Right kidney (tissue), 1 donor: ENCODE results near the gene MS4A4A.
"Not testable (repeated sequence)": the region's sequence is repeated elsewhere in the genome, so short reads cannot be mapped to it uniquely, and the experiment has no call there.

Experiments
- DNase-seq: peaks from one replicate; pipeline ENCODE4 v3.0.0-alpha.2; 2016

MS4A4A gene

DNA sequence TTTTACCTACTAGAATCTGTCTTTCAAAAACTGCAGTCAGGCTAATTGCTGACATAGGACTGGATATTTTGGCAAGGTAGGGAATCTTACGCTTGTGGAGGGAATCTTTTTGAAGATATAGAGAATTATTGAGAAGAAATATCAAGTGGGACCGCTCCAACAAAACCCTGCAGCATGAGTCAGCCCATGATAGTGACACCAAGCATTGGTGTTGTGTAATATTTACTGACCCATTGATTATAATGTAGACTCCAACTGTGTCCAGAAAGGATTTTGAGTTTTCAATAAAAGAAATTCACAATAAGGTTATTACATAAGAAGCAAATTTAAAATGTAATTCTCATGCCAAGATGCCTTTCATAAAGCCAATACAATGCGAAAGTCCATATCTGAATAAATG, 20.7 kb downstream of the MS4A4A start:
- DNase-seq: no peak

DNA sequence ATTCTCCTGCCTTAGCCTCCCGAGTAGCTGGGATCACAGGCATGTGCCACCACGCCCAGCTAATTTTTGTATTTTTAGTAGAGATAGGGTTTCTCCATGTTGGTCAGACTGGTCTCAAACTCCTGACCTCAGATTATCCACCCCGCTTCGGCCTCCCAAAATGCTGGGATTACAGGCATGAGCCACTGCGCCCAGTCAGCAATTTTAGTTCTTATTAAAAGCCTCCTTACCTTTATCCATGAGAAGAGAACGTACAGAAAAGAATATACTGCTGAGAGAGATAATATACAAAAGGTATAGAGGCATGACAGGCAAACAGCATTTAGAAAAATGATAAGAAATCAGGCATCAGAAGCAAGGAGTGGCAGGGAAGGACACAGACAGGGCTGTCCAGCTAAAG, 21.4 kb downstream of the MS4A4A start:
- not testable (repeated sequence) for DNase-seq

GRCh38 chr11:60303661-60304060, 23.2 kb downstream of the MS4A4A start:
- DNase-seq: no peak

GRCh38 chr11:60305906-60306619, 25.6 kb downstream of the MS4A4A start:
- no peak for DNase-seq

DNA sequence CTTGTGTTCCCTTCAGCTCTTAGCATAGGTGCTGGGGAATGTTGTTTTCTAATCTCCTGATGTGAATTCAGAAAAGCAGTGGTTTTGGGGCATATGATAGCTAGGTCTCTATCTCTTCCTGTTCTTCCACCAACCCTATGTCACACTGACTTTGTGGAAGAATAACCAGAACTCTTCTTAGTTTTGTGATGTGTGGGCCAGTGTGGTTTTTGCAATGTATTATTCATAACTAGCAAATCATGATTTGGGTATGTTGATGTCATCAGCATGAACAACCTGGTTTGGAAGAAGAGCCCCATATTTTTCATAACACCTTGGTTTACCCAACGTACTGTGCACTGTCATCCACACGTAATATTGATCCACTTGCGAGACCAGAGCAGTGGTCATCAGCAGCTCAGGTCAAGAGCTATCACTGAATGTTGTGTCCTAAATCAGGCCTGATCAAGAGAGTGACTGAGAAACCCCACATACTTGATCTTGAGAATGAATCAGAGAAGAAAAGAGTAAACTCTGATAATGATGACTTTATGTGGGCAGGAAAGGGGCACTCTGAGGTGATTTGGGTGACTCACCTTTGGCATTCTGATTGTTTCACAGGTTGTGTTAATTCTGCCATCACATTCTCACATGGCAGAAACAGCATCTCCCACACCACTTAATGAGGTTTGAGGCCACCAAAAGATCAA, 27.2 kb downstream of the MS4A4A start:
- DNase-seq: no peak

DNA sequence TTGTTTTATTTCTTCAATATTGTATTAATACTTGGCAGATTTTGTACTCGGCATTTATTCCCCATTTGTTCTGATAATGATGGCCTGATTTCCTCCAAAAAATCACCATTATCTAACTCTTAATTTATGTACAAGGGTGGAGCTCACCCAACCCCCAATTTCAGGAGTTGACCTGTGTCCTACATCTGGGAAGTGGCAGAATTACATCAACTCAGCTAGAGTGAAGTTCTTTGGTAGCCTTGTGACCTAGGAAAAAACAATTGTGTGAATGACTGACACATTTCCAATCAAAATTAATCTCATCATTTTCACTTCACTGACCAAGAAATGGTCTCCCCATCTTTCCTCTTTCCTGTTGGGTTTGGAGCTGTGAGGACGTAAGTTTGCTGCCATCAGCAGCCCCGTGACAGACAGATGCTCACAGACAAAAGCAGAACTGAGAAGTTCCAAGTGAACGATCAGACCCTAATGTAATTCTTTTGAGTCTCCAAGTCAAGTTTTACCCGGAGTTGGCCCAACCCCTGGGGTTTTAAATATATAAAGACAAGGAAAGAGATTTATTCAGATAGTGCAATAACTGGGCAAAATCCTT, 30.0 kb downstream of the MS4A4A start:
- DNase-seq: no peak

- DNase-seq: no peak
Observed at GRCh38 chr11:60314635-60315321, 34.3 kb downstream of the MS4A4A start.

DNA sequence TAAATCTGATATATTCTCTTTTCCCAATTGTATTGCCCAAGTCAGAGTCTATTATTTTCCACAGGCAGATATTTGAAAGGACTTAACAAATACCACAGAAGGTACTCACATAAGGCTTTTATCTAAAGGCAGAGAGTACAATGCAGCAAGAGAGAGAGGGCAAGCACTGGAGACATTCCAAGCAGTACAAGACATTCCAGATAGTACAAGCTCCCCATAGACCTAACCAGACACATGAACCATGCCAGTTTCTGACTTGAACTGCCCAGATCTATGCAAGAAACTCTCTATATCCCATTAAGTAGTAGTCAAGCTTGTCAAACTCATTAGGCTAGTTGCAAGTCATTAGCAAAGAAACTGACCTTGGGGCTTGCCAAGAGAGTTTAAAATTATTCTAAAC, 35.4 kb downstream of the MS4A4A start:
- DNase-seq: no peak

GRCh38 chr11:60316317-60316716, 35.9 kb downstream of the MS4A4A start:
- no peak for DNase-seq

DNA sequence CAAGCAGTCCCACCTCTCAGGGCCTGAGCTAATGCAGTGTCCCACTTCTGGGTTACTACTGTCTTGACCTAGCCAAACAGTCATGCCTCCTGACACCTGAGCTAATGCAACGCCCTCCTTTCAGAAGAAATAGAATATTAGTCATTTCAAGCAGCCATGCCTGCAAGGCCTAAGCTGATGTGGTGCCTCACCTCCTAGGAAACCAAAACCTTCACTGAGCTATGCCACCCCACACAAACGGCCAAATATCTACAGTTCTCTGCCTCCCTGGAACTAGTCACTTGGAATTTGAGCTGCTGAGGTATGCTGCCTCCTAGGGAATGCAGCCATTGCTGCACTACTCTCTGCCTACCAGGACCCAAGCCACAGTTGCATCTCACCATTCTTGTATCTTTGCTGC, 38.3 kb downstream of the MS4A4A start:
- no peak for DNase-seq

DNA sequence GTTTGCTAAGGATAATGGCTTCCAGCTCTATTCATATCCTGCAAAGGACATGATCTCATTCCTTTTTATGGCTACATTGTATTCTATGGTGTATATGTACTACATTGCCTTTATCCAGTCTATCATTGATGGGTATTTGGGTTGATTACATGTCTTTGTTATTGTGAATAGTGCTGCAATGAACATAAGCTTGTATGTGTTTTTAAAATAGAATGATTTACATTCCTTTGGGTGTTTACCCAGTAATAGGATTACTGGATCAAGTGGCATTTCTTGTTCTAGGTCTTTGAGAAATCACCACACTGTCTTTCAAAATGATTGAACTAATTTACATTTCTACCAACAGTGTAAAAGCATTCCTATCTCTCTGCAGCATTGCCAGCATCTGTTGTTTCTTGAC, 40.6 kb downstream of the MS4A4A start:
- DNase-seq: no peak

DNA sequence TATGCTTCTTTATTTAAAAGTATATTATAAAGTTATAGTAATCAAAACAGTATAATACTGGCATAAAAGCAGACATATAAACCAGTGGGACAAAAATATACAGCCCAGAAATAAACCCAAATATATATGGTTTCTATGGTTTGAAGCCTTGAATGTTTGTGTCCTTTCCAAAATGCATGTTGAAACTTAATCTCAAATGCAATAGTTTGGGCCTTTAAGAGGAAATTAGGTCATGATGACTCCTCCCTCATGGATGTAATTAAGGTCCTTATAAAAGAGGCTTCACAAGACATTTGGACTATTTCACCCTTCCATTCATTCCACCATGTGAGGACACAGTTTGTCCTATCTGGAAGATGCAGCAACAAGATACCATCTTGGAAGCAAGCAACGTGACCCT, 46.5 kb downstream of the MS4A4A start, which contains the start of gene MS4A6E:
Gene MS4A6E, plus strand, starts transcription at position 301 of the 400 bp plus-strand sequence. CDS start 7,641 bp downstream, outside the sequence.
- DNase-seq: no peak

- no peak for DNase-seq
Observed at GRCh38 chr11:60328460-60328859, 48.0 kb downstream of the MS4A4A start.

GRCh38 chr11:60332846-60333245, 52.4 kb downstream of the MS4A4A start:
- DNase-seq: no peak

DNA sequence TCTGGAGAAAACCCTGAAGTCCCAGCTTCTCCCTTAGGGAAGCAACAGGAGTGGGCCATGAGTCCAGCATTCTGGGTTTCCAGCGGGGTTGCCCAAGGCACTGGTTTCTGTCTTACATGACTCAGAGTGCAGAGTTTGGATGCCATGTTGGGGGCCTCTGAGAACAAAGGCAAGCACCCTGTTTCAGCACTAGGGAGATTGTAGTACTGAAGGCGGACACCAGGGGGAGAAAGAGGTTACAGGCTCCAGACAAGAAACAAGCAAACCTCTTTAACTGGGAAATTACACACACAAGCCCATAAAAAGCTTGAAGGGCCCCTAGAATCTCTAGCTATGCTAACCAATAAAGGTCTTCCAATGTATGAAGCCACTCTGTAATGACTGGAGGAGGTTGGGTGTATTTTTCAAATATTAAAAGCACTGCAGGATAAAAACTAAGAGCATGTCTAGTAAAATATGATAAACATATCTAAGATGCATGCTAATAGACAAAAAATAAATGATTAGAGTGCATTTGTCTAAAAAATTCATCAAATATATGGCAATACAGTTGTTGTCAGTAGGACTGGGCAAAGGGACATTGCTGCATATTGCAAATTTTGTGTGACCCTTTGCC, 53.6 kb downstream of the MS4A4A start:
- peak; percentile 20 for DNase-seq

- DNase-seq: no peak
Observed at GRCh38 chr11:60336767-60337391, 56.4 kb downstream of the MS4A4A start.

DNA sequence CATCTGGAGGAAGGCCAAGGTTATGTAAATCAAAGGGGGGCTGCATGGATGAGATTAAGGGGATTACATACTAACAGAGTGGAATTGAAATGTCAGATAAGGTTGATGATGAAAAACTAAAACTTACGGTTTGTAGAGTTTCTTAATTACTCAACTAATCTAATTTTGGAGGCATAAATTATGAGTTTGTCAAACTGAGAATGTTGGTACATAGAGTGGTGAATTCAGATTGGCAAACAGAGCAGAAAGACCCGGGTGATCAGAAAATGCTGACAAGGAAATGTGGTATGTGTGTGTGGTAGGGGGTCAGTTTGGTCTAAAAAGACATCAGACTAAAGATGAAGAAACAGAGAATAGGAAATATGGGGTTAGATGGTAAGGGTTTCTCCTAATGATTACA, 57.6 kb downstream of the MS4A4A start:
- DNase-seq: no peak

- no peak for DNase-seq
Observed at GRCh38 chr11:60339356-60339755, 58.9 kb downstream of the MS4A4A start.

- DNase-seq: no peak
Observed at GRCh38 chr11:60343094-60343704, 62.7 kb downstream of the MS4A4A start.

DNA sequence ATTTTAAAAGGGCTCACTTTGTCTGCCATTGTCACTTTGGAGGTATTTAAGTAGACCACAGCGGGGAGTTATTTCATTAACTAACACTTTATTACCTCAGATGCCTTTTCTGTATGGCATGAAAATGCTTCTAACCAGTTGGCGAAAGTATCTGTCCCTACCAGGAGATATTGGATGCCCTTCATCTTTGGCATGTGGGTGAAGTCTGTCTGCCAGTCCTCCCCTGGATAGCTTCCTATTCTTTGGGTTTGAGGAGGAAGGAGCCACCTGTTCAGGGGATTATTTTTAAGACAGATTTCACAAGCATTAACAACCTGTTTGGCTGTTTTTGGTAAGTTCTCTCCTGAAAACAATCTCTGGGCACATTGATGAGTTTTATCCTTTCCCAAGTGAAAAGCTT, 63.7 kb downstream of the MS4A4A start:
- DNase-seq: no peak

GRCh38 chr11:60345489-60345888, 65.0 kb downstream of the MS4A4A start:
- DNase-seq: no peak
